ENCODE measurements around the gene CAMK2N1. TPM values are rescaled to one million over a fixed set of nuclear protein-coding genes. Genes with fewer than 3 reads are reported as not detected.

Gene CAMK2N1
- total and polyA plus RNA-seq, 2 donors (not counting 1 experiment from before 2014, with no cell fraction given), result 79.9 to 156 TPM

DNA sequence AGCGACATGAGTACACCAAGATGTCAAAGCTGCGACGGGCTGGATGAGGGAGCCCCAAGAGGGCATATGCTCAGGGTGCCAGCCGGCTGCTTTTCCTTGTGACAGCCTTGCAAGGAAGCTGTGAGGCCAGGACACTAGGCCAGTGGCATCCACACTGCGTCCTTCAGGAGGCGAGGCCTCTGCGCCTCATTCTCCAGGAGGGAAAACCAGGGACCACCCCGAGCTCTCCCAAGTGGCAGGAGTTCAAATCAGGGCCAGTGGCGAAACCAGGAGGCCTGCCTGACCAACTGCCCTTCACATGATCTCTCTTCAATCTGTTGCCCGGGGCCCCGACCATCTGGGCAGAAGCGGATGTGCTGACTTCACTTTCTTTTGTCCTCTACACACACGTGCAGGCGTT, 13.7 kb upstream of the CAMK2N1 start:
- Histone ChIP-seq H2AFZ (ENCODE audit: low read length) (no peak overlapping the region), H3K4me1 (ENCODE audit: control insufficient read depth, extremely low read depth, insufficient read depth, low read length) (peaks cover 7% of the 10 kb centered on the region), H3K27ac (ENCODE audit: insufficient read depth, low read length) (no peak overlapping the region), H4K20me1 (ENCODE audit: control insufficient read depth, extremely low read depth, insufficient read depth, low read length) (peaks cover 2% of the 10 kb centered on the region), H3K9me3 (ENCODE audit: control insufficient read depth, insufficient read depth, low read depth, low read length) (no peaks in the 10 kb centered on the region), H3K27me3 (ENCODE audit: control insufficient read depth, insufficient read depth, low read length) (no peaks in the 10 kb centered on the region), H3K9ac (ENCODE audit: insufficient read depth, low read length) (no peak overlapping the region), H3K4me3 (replicated peaks in 1 of 4; ENCODE audit: control extremely low read depth in 1 of 4, insufficient read depth in 1 of 4, low read depth in 3 of 4, low read length in 4 of 4) (no peak overlapping the region), H3K36me3 (ENCODE audit: control insufficient read depth, insufficient read depth, low read length) (peaks cover 24% of the 10 kb centered on the region), H3K4me2 (ENCODE audit: extremely low read depth, insufficient read depth, low read length) (no peak overlapping the region), H3K79me2 (ENCODE audit: control insufficient read depth, insufficient read depth, low read length) (peaks cover 12% of the 10 kb centered on the region)
- TF ChIP-seq EZH2 (IDR thresholded peaks at IDR 0.05; ENCODE audit: low read length, missing control alignments), result no peak
- TF ChIP-seq, protein P1, sequence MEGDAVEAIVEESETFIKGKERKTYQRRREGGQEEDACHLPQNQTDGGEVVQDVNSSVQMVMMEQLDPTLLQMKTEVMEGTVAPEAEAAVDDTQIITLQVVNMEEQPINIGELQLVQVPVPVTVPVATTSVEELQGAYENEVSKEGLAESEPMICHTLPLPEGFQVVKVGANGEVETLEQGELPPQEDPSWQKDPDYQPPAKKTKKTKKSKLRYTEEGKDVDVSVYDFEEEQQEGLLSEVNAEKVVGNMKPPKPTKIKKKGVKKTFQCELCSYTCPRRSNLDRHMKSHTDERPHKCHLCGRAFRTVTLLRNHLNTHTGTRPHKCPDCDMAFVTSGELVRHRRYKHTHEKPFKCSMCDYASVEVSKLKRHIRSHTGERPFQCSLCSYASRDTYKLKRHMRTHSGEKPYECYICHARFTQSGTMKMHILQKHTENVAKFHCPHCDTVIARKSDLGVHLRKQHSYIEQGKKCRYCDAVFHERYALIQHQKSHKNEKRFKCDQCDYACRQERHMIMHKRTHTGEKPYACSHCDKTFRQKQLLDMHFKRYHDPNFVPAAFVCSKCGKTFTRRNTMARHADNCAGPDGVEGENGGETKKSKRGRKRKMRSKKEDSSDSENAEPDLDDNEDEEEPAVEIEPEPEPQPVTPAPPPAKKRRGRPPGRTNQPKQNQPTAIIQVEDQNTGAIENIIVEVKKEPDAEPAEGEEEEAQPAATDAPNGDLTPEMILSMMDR (conservative IDR thresholded peaks at IDR 0.05 in 1 of 2, IDR thresholded peaks at IDR 0.05 in 1 of 2; ENCODE audit: low read depth in 1 of 2, low read length in 2 of 2), result no peak
- DNase-seq (ENCODE audit: low read depth in 2 of 2), result no peak

DNA sequence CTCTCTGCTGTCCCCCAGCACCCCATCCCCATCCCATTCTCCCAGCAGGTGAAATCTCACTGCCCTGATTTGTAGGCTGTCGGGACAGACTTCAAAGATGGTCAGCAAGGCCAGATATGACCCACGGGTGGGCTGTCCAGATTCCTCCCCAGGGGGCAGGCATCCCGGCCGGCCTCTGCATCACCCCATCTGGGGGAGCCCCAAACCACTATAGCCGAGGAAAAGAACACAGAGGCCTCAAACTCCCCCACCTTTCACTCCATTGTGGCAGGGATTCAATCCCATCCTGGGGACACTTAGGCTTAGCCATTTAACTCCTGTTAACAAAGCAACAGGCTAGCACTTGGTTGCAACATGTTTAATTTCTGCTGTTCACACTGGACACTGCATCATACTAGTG, 13.1 kb upstream of the CAMK2N1 start:
- H3K27ac ChIP-seq (ENCODE audit: insufficient read depth, low read length), result no peak overlapping the region
- H3K4me3 ChIP-seq (replicated peaks in 1 of 4; ENCODE audit: control extremely low read depth in 1 of 4, insufficient read depth in 1 of 4, low read depth in 3 of 4, low read length in 4 of 4), result no peak overlapping the region
- peaks cover 13% of the 10 kb centered on the region for H3K4me1 ChIP-seq (ENCODE audit: control insufficient read depth, extremely low read depth, insufficient read depth, low read length)
- no peak for DNase-seq (ENCODE audit: low read depth in 2 of 2)
- peaks cover 6% of the 10 kb centered on the region for H3K79me2 ChIP-seq (ENCODE audit: control insufficient read depth, insufficient read depth, low read length)
- H2AFZ ChIP-seq (ENCODE audit: low read length), result no peak overlapping the region
- H3K9me3 ChIP-seq (ENCODE audit: control insufficient read depth, insufficient read depth, low read depth, low read length), result no peaks in the 10 kb centered on the region
- no peaks in the 10 kb centered on the region for H4K20me1 ChIP-seq (ENCODE audit: control insufficient read depth, extremely low read depth, insufficient read depth, low read length)
- H3K27me3 ChIP-seq (ENCODE audit: control insufficient read depth, insufficient read depth, low read length), result no peaks in the 10 kb centered on the region
- no peak for TF ChIP-seq EZH2 (IDR thresholded peaks at IDR 0.05; ENCODE audit: low read length, missing control alignments)
- TF ChIP-seq, protein P1 (conservative IDR thresholded peaks at IDR 0.05 in 1 of 2, IDR thresholded peaks at IDR 0.05 in 1 of 2; ENCODE audit: low read depth in 1 of 2, low read length in 2 of 2), result no peak
- no peak overlapping the region for H3K4me2 ChIP-seq (ENCODE audit: extremely low read depth, insufficient read depth, low read length)
- peaks cover 24% of the 10 kb centered on the region for H3K36me3 ChIP-seq (ENCODE audit: control insufficient read depth, insufficient read depth, low read length)
- H3K9ac ChIP-seq (ENCODE audit: insufficient read depth, low read length), result no peak overlapping the region

DNA sequence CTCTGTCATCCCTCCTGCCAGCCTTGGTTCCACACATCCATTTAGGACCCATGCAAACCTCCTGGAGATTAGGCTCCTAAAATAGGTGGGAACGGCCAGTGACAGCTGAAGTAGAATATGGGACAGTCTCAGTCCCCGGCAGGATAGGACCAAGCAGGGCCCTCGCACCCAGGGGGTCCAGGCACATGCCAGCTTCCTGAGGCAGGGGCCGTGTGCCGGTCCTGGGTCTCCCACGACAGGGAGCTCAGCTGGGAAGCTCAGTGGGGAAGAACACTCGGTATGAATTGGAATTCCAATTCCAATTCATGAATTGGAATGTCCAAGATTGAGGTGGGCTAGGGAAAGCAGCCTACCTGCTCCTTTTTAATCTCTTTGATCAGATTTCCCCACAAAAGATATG, 12.1 kb upstream of the CAMK2N1 start:
- no peaks in the 10 kb centered on the region for H3K79me2 ChIP-seq (ENCODE audit: control insufficient read depth, insufficient read depth, low read length)
- no peak for DNase-seq (ENCODE audit: low read depth in 2 of 2)
- no peaks in the 10 kb centered on the region for H3K9me3 ChIP-seq (ENCODE audit: control insufficient read depth, insufficient read depth, low read depth, low read length)
- H2AFZ ChIP-seq (ENCODE audit: low read length), result no peak overlapping the region
- no peak overlapping the region for H3K27ac ChIP-seq (ENCODE audit: insufficient read depth, low read length)
- no peak overlapping the region for H3K9ac ChIP-seq (ENCODE audit: insufficient read depth, low read length)
- H3K4me2 ChIP-seq (ENCODE audit: extremely low read depth, insufficient read depth, low read length), result no peak overlapping the region
- peaks cover 16% of the 10 kb centered on the region for H3K4me1 ChIP-seq (ENCODE audit: control insufficient read depth, extremely low read depth, insufficient read depth, low read length)
- TF ChIP-seq, protein P1 (conservative IDR thresholded peaks at IDR 0.05 in 1 of 2, IDR thresholded peaks at IDR 0.05 in 1 of 2; ENCODE audit: low read depth in 1 of 2, low read length in 2 of 2), result no peak
- TF ChIP-seq EZH2 (IDR thresholded peaks at IDR 0.05; ENCODE audit: low read length, missing control alignments), result no peak
- no peaks in the 10 kb centered on the region for H4K20me1 ChIP-seq (ENCODE audit: control insufficient read depth, extremely low read depth, insufficient read depth, low read length)
- peaks cover 24% of the 10 kb centered on the region for H3K36me3 ChIP-seq (ENCODE audit: control insufficient read depth, insufficient read depth, low read length)
- H3K4me3 ChIP-seq (replicated peaks in 1 of 4; ENCODE audit: control extremely low read depth in 1 of 4, insufficient read depth in 1 of 4, low read depth in 3 of 4, low read length in 4 of 4), result no peak overlapping the region
- no peaks in the 10 kb centered on the region for H3K27me3 ChIP-seq (ENCODE audit: control insufficient read depth, insufficient read depth, low read length)
